ENCODE results near the gene PTGS1. TPM values are rescaled to one million over a fixed set of nuclear protein-coding genes. Genes with fewer than 3 reads are reported as not detected.
"Not testable (repeated sequence)": the region's sequence is repeated elsewhere in the genome, so short reads cannot be mapped to it uniquely, and the experiment has no call there.

The PTGS1 gene
- total RNA-seq, 1 donor from 2014 or later: 0.41 TPM

GRCh38 chr9:122394265-122395125 lies 23.7 kb downstream of the PTGS1 start:
- DNase-seq (ENCODE audit: low spot score in 2 of 2) (no peak), FAIRE-seq (no peak)

- DNase-seq (ENCODE audit: low spot score in 2 of 2) (no peak), FAIRE-seq (no peak)
Observed at GRCh38 chr9:122396614-122397148, 25.9 kb downstream of the PTGS1 start.

GRCh38 chr9:122397749-122398148 lies 26.9 kb downstream of the PTGS1 start:
- no peak for FAIRE-seq
- DNase-seq (ENCODE audit: low spot score in 2 of 2): no peak

- FAIRE-seq (no peak), DNase-seq (ENCODE audit: low spot score in 2 of 2) (no peak)
Observed at GRCh38 chr9:122398371-122398924, 27.6 kb downstream of the PTGS1 start.

- DNase-seq (ENCODE audit: low spot score in 2 of 2): no peak
- FAIRE-seq: no peak
Observed at GRCh38 chr9:122401896-122402295, 31.1 kb downstream of the PTGS1 start.

- FAIRE-seq (no peak), DNase-seq (ENCODE audit: low spot score in 2 of 2) (no peak)
Observed at GRCh38 chr9:122402403-122402871, 31.6 kb downstream of the PTGS1 start.

- FAIRE-seq (no peak), DNase-seq (ENCODE audit: low spot score in 2 of 2) (no peak)
Observed at GRCh38 chr9:122402874-122403273, 32.0 kb downstream of the PTGS1 start.

- DNase-seq (ENCODE audit: low spot score in 2 of 2): no peak
- FAIRE-seq: no peak
Observed at GRCh38 chr9:122403381-122404000, 32.7 kb downstream of the PTGS1 start.

- DNase-seq (ENCODE audit: low spot score in 2 of 2); FAIRE-seq: not testable (repeated sequence)
Observed at GRCh38 chr9:122405304-122406069, 34.7 kb downstream of the PTGS1 start.

GRCh38 chr9:122406070-122406890 lies 35.5 kb downstream of the PTGS1 start:
- FAIRE-seq: no peak
- DNase-seq (ENCODE audit: low spot score in 2 of 2): no peak

GRCh38 chr9:122414108-122414507 lies 43.3 kb downstream of the PTGS1 start:
- DNase-seq (ENCODE audit: low spot score in 2 of 2); FAIRE-seq: not testable (repeated sequence)

- DNase-seq (ENCODE audit: low spot score in 2 of 2) (no peak), FAIRE-seq (no peak)
Observed at GRCh38 chr9:122418016-122418415, 47.2 kb downstream of the PTGS1 start.

- FAIRE-seq (no peak), DNase-seq (ENCODE audit: low spot score in 2 of 2) (no peak)
Observed at GRCh38 chr9:122420315-122420714, 49.5 kb downstream of the PTGS1 start.

- DNase-seq (ENCODE audit: low spot score in 2 of 2) (no peak), FAIRE-seq (no peak)
Observed at GRCh38 chr9:122425087-122425486, 54.3 kb downstream of the PTGS1 start.

- DNase-seq (ENCODE audit: low spot score in 2 of 2) (no peak), FAIRE-seq (no peak)
Observed at GRCh38 chr9:122426723-122427122, 55.9 kb downstream of the PTGS1 start.

- no peak for FAIRE-seq
- DNase-seq (ENCODE audit: low spot score in 2 of 2): no peak
Observed at GRCh38 chr9:122442568-122442967, 71.7 kb downstream of the PTGS1 start.

- no peak for DNase-seq (ENCODE audit: low spot score in 2 of 2)
- FAIRE-seq: no peak
Observed at GRCh38 chr9:122444041-122444733, 73.4 kb downstream of the PTGS1 start.
